ENCODE measurements around the gene POLG2.

DNA sequence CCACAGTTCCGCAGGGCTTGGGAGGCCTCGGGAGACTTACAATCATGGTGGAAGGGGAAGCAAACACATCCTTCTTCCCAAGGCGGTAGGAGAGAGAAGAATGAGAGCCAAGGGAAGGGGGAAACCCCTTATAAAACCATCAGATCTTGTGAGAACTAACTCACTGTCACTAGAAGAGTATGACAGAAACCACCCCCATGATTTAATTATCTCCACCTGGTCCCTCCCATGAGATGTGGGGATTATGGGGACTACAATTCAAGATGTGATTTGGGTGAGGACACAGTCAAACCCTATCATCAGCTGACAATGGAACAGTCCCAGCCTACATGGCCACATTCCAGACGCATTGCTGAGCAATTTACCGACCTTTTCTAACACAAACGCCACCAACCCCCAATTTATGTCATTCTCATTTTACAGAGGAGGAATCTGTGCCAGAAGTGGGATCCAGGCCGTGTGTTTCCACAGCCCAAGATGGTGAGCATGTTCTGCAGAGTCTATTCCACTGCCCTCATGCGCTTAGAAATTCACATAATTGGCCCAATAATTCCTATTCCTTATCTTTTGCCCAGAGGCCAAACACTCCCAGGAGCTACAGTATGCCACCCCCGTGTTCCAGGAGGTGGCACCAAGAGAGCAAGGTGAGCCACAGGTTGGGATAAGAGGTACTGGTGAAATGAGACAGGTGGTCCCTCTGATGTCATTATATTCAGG is 30.7 kb downstream of the POLG2 start:
- TF ChIP-seq, protein P1, sequence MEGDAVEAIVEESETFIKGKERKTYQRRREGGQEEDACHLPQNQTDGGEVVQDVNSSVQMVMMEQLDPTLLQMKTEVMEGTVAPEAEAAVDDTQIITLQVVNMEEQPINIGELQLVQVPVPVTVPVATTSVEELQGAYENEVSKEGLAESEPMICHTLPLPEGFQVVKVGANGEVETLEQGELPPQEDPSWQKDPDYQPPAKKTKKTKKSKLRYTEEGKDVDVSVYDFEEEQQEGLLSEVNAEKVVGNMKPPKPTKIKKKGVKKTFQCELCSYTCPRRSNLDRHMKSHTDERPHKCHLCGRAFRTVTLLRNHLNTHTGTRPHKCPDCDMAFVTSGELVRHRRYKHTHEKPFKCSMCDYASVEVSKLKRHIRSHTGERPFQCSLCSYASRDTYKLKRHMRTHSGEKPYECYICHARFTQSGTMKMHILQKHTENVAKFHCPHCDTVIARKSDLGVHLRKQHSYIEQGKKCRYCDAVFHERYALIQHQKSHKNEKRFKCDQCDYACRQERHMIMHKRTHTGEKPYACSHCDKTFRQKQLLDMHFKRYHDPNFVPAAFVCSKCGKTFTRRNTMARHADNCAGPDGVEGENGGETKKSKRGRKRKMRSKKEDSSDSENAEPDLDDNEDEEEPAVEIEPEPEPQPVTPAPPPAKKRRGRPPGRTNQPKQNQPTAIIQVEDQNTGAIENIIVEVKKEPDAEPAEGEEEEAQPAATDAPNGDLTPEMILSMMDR (conservative IDR thresholded peaks at IDR 0.05; ENCODE audit: low read depth, low read length), result no peak
- no peak for TF ChIP-seq EZH2 (IDR thresholded peaks at IDR 0.05; ENCODE audit: low read length, unreplicated experiment)
